HG03103 (cell line): ENCODE measurements around the gene TEX44.
"Not testable (repeated sequence)": the region's sequence is repeated elsewhere in the genome, so short reads cannot be mapped to it uniquely, and the experiment has no call there.

ENCODE experiments used
- ATAC-seq: cut with Tn5 transposase; IDR thresholded peaks from one replicate; pipeline ENCODE4 v1.9.1; 2021; ENCODE audit warnings: low read depth; ENCODE audit not compliant: unreplicated experiment

The TEX44 gene

DNA sequence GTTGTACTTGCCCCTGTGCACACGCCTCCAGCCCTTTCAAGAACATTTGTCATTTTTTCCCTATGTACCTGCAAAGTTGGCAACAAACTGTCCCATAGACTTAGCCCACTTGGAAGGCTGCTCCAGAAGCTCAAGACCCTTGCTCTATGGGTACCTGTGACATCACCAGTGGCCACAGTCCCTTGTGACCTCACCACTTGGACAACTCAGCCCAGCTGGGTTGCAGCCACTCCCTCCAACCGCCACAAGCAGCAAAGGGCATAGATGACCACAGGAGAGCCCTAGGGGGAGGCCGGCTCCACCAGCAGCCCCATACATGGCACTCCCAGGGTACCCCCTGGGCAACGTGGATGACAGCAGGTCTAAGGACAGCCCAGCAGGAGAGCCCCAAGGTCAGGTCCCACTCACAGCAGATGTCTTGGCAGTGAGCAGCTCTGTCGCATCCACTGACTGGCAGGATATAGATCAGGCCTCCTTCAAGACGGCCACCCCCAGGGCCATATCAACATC lies at the start of gene TEX44:
Gene TEX44 (plus strand): TSS at position 229 of the 510 bp plus-strand sequence. CDS start 88 bp downstream, at position 317.
- no peak for ATAC-seq

DNA sequence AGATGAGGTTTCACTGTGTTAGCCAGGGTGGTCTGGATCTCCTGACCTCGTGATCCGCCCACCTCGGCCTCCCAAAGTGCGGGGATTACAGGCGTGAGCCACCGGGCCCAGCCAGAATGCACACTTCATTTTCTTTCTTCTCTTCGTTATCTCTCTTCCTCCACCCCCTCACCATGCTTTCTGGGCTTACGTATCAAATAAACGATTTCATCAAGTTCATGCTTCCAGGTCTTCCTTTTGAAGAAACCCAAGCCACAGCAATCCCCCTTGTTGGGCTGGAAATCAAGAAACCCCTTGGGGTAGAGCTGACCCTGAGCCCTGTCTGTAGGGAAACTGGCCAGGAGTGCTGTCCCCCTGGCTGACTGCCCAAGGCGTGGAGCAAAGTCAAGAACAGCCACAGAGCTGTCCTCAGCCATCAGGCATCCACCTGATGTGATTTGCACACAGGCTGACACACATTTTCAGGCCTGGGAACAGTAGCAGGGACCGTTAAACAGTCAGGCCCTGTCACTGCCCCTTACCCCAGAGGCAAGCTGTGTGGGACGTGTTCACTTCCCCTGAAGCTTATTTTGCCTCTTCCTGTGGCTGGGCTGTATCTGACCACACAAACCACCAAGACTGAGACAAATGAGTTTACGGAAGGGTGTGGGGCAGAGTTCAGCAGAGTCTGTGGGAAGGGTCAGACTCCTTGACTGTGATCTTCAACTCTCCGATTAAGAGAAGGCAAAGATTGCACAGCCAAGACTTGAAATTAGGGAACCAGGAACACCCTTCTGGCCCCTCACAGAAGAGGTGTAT lies 47.4 kb upstream of the TEX44 start:
- peak; percentile 98 for ATAC-seq

DNA sequence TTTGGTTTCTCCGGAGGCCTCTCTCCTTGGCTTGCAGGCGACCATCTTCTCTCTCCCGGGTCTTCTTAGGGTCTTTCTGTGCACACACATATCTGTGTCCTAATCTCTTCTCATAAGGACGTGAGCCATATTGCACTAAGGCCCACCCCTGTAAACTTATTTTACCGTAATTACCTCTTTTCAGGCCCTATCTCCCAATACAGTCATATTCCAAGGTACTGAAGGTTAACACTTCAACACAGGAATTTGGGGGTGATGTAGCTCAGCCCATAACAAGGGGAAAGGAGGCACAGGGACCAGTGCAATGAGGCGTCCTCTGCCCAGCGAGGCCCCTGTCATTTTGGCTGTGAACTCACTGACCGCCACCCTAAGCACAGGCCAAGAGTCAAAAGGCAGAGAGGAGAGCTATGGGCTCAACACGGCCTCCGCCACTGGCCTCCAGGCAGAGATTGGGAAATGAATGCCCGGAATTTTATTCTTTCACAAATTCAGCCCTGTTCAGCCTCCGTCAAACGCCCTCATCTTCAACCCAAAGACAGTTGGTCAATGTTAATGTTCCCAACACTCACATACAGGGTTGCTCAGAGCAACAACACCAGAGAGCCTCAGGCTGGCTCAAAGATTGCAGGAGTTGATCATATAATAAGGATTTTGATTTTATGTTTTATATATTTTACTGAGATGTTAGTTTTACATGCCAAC lies 46.5 kb upstream of the TEX44 start:
- no peak for ATAC-seq

DNA sequence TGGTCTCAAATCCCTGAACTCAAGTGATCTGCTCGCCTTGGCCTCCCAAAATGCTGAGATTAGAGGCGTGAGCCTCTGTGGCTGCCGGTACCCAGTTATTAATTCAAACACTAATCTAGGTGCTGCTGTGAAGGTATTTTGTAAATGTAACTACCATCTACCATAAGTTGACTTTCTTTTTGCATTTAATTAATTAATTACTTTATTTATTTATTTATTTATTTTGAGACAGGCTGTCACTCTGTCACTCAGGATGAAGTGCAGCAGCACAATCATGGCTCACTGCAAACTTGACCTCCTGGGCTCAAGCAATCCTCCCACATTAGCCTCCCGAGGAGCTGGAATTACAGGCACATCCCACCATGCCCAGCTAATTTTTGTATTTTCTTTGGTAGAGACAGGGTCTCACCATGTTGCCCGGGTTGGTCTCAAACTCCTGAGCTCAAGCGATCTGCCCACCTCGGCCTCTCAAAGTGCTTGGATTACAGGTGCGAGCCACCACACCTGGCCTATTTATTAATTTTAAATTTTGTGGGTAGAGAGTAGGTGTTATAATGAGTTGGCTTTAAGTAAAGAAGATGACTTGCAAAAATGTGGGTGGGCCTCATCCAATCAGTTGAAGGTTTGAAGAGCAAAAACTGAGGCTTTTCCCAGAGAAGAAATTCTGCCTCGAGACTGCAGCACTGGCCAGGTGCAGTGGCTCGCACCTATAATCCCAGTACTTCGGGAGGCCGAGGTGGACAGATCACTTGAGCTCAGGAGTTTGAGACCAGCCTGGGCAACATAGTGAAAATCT lies 45.2 kb upstream of the TEX44 start:
- no peak for ATAC-seq

DNA sequence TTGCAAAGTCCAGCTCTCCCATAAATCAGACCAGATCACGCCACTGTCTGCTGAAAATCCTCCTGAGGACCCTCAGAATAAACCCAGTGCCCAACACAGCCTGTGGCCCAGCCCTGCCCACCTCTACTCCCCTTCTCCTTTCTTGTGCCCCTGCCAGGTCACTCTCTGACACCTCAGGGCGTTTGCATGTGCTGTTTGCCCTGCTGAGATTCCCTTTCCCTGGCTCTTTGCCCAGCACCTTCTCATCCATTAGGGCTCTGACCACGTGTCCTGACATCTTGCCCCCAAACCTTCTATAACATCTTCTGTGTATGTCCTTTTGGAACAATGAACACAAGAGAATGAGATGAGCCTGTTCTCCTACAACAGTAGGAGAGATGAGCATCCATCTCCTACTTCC lies 43.9 kb upstream of the TEX44 start:
- no peak for ATAC-seq

DNA sequence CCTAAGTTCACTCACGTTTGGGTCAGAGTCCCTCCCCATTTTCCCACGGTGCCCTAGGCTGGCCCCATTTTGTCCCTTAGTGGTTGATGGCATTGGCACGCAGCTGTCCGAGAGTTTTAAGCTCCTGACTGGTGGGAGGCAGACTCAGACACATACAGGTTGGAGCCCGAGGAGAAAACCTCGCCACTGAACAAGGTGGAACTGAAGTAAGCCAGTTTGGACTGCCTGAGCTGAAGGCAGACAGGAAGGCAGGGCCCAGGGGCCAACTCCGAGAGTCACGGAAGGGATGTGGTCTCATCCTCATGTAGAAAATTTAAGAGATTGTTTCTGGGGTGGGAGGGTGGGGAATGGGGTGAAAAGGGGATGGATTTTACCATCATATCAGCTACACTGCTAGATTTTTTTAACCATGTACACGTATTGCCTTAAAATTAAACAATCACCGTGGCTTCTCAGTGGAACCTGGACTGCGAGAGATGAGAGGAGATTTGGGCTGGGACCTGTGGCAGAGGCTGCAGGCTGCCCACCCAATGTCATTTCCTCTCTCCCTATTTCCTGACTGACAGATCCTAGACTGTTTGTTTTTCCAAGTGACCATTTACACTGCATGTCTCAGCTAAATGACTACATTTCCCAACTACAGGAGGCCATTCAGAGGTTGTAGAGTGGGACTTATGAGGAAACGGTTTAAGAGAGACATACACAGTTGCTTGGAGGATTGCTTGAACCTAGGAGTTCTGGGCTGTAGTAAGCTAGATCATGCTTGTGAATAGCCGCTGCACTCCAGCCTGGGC lies 43.0 kb upstream of the TEX44 start:
- ATAC-seq = no peak

DNA sequence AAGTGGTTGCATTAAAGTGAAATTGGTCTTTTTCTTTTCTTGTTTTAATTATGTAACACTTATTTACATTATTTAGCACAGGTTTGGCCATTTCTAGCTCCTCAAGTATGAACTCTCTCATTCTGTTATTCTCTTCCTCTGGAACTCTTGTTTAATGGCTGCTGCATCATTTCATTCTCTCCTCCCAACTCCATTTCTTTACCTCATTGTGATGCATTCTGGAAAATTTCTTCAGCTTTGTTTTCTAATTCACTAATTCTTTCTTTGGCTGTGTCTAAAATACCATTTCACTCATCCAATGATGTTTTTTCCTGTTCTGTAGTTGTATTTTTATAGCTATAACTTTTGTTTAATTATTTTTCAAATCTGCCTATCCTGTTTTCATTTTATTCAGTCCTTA lies 39.9 kb upstream of the TEX44 start:
- ATAC-seq = no peak

DNA sequence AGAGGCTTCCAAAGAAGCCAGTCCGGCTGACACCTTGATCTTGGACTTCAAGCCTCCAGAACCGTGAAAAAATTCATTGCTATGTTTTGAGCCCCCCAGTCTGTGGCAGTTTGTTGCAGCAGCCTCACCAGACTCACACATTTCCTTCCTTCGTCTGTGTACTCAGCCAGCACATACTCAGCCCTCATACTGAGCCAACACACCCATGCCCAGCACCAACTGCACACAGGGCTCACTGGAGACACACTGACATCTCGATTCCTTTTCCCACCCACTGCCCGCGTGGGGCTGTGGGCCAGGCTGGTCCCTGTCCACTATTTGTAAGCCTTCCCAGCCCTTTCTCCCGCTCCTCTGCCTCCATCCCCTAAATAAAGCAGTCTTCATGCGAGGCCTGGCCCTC lies 38.3 kb upstream of the TEX44 start:
- ATAC-seq = no peak

DNA sequence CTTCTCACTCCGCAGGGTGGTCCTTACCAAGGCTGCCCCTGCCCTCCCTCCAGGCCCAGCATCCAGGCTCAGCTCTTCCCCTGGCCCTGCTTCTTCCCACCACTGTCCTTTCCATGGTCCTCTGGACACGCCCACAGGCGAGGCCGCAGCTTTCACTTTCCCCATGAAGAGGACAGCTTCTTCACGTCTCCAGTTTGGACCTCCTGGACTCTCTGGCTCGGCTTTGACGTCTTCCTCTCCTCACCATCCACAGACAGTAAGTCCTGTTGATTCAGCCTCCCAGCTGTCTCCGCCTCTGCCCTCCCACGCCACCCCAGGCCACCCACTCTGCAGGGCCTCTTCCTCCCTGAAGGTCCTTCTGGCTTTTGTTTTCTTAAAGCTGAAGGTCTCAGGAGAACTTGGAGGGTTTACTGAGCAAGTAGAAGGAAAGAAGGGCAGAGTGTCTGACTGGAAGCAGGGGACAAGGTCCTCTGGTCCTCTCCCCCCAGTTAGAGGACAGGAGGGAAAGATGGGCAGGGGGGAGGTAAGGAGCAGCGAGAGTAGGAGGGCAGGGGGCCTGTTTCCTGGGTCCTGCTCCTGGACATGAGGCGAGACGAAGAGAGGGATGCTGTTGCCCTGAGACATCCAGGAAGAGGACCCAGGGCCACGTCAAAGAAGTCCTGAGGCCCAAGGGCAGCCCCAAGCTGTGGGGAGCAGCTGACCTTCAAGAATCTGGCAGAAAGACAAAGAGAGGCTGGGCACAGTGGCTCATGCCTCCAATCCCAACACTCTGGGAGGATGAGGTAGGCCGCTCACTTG lies 37.7 kb upstream of the TEX44 start:
- ATAC-seq = no peak

DNA sequence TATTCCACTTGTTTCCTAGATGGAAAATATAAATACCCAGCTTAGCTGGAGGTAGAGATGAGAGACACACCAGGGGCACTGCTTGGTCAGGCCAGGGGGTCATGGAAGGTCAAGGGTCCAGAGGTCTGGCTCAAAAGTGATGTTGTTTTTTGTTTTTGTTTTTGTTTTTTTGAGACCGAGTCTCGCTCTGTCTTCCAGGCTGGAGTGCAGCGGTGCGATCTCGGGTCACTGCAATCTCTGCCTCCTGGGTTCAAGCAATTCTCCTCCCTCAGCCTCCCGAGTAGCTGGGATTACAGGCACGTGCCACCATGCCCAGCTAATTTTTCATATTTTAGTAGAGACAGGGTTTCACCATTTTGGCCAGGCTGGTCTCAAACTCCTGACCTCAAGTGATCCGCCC lies 36.2 kb upstream of the TEX44 start:
- ATAC-seq = not testable (repeated sequence)

DNA sequence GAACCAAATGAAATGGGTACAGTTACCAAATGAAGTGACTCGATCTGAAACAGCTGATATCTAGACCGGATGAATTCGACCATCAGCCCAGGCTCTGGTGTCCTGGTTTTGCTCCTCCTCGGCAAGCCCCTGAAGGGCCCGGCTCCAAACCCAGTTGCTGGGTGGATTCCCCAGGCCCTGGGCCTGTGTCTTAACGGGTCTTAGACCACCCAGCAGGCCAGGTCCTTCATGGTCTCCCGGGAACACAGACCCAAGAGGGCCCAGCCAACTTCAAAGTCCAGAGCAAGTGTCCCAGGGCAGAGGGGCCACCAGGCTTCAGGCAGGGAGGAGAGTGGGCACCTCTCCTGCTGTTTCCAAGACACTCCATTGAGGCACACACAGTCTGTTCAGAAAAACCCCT lies 35.7 kb upstream of the TEX44 start:
- ATAC-seq = no peak

DNA sequence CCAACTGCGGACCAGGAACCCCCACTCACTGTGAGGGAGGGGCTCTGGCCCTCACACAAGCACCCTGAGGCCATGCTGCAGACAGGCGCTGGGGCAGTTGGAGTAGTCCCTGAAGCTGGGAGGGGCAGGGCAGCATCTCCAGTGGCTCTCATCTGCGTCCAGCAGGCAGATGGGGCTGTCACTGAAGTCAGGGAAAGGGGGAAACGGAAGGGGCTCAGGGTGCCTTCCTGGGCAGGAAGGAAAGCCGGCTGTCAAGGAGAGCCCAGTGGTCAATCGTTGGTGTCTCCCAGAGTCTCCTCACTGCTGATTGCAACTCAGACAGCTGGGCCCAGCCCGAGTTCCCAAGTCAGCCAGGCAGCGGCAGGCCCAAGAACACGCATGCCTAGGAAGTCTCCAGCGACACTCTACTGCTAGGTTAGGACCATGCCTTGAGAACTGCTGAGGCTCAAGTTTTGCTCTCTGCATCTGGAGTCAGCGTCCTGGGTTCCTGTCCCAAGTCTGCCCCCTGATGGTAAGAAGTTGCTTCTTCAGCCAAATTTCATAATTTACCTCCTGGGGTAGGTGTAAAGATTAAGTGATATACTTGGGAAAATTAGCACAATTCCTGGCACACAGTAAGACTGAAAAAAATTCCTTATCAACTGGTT lies 35.0 kb upstream of the TEX44 start:
- peak; percentile 81 for ATAC-seq

DNA sequence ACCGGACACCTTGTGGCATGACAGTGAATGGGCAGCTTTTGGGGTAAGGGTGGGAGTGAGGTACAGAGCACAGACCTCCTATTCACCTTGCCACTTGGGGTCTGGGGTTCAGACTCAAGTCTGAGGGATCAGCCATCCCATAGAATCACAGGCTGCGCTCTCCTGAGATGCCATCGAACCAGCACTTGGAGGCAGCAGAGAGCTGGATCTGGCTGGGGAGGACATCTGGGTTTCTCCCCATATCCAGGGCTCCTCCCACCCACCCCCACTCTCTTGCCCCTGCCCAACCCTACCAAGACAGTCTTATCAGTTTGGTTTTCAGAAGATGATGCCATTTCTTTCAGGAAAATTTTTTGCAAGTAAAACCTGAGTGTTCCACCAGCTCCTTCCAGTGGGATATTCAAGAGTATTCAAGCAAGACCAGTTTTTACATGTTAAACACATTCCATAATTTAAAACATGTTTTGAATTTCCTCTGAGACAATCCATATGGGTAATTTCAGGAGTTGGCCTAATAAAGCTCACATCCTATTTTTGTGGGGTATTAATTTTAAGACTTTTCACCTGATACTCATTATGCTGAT lies 29.2 kb upstream of the TEX44 start:
- ATAC-seq = no peak

DNA sequence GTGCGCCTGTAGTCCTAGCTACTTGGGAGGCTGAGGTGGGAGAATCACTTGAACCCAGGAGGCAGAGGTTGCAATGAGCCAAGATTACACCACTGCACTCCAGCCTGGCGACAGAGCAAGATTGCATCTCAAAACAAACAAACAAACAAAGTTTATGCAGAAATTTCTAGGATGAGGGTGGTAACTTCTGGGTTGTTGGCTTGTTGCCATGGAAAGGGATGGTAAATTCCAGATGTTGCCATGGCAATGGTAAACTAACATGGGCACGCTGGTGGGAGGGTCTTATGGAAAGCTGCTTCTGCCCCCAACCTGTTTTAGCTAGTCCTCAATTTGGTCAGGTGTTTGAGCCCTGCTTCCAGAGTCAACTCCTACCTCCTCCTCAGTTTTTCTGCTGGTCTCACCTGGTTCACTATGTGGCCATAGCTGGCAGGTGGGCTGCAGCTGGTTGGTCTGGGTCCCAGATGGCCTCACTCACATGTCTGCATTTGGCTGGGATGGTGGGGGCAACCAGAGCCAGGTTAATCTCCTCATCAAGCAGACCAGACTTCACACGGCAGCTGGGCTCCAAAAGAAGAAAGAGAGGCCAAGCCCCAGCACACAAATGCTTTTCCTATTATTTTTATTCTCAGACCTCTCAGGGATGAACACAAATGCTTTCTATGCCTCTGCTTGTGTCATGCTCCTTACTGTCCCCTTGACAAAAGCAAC lies 26.6 kb upstream of the TEX44 start:
- ATAC-seq = no peak

DNA sequence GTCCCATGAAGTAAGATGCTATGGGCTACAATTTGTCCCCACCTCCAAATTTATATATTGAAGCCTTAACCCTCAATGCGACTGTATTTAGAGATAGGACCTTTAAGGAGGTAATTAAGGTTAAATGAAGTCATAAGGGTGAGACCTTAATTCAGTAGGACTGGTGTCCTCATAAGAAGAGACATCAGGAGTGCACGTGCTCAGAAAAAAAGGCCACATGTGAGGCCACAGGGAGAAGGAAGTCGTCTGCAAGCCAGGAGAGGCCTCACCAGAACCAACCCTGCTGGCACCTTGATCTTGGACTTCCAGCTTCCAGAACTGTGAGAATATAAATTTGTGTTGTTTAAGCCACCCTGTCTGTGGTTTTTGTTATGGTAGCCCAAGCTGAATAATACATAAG lies 25.5 kb upstream of the TEX44 start:
- ATAC-seq = no peak

DNA sequence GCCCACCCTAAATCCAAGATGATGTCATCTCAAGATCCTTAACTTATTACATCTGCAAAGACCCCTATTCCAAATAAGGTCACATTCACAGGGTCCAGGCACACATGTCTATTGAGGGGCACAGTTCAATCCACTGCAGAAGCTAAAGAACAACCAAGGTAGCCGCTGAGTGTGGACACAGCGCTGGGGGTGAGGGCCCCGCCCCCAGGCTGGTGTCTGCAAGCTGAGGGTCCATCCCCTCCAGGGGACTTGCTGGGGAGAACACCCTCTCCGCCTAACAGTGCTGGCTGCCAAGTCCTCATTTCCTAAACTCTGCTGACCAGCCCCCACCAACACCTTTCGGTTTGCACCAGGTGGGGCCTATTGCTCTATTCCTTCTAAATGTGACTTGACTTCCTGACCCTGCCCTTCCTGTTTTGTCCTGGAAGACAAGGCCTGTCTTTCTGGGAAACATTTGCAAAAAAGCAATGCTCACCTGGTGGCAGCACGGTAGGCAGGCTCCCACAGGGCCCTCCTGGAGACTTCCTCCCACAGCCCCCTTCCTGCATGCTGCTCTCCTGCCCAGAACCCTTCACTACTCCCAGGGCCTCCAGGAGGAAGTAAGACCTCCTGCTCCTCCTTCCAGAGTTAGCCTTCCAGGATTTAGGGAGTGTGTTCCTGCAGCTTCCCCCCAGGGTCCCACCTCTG lies 24.4 kb upstream of the TEX44 start:
- ATAC-seq = no peak

DNA sequence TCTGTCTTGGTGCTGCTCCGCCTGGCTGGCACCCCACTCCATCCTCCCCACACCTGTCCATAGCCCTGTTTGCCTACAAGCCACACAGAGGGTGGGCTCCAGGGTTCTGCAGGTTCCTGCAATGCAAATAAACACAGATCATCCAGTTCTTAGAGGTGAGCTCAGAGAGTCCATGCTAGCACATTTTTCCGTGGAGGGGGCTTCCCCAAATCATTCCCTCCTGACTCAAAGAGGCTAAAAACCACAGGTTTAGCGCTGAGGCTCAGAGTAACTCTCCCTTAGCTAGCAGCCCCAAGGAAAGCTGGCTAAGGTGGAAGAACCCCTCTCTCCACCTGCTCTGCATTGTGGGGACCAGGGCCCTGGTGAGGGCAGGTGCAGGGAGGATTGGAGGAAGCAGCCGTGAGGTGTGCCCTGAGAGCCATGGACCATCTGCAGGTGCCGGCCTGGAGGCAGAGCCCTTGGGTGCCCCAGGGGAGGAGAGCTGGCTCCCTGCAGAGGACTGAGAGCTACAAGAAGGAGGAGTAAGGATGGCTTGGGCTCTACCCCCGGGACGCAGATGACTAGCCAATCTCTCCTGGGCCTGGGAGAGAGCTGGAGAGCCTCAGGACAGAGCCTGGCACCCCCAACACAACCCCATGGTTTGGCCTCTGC lies 23.8 kb upstream of the TEX44 start:
- ATAC-seq = no peak
